Brain pericyte (primary cell): ENCODE measurements around the gene DYDC1.
"Not testable (repeated sequence)": the region's sequence is repeated elsewhere in the genome, so short reads cannot be mapped to it uniquely, and the experiment has no call there.

ENCODE experiments used
- DNase-seq: peaks from one replicate; pipeline ENCODE4 v3.0.0-alpha.2; 2012; ENCODE audit warnings: low read depth, low spot score

DYDC1 gene

GRCh38 chr10:80344276-80344675 lies 12.3 kb downstream of the DYDC1 start:
- no peak for DNase-seq

GRCh38 chr10:80333983-80334382 lies 22.6 kb downstream of the DYDC1 start:
- no peak for DNase-seq

GRCh38 chr10:80324891-80325364 lies 31.6 kb downstream of the DYDC1 start:
- DNase-seq: no peak

GRCh38 chr10:80324086-80324485 lies 32.5 kb downstream of the DYDC1 start:
- DNase-seq: no peak

- DNase-seq: no peak
These were observed 33.2 kb downstream of the DYDC1 start for GRCh38 chr10:80323311-80323710.

GRCh38 chr10:80322711-80323110 lies 33.8 kb downstream of the DYDC1 start:
- DNase-seq: no peak

GRCh38 chr10:80322158-80322557 lies 34.4 kb downstream of the DYDC1 start:
- no peak for DNase-seq

GRCh38 chr10:80321183-80321582 lies 35.4 kb downstream of the DYDC1 start:
- DNase-seq: no peak

GRCh38 chr10:80320377-80320776 lies 36.2 kb downstream of the DYDC1 start:
- DNase-seq: no peak

- DNase-seq: no peak
These were observed 36.7 kb downstream of the DYDC1 start for GRCh38 chr10:80319725-80320290.

GRCh38 chr10:80319318-80319717 lies 37.2 kb downstream of the DYDC1 start:
- DNase-seq: no peak

GRCh38 chr10:80318742-80319141 lies 37.8 kb downstream of the DYDC1 start:
- no peak for DNase-seq

GRCh38 chr10:80315391-80315790 lies 41.2 kb downstream of the DYDC1 start:
- DNase-seq: no peak

- DNase-seq: no peak
These were observed 43.0 kb downstream of the DYDC1 start for GRCh38 chr10:80313523-80313922.

GRCh38 chr10:80305989-80306388 lies 50.6 kb downstream of the DYDC1 start:
- DNase-seq: not testable (repeated sequence)

- no peak for DNase-seq
These were observed 59.6 kb downstream of the DYDC1 start for GRCh38 chr10:80296942-80297341.

GRCh38 chr10:80292607-80293239 lies 63.8 kb downstream of the DYDC1 start:
- DNase-seq: no peak

GRCh38 chr10:80290474-80291220 lies 65.9 kb downstream of the DYDC1 start:
- no peak for DNase-seq

GRCh38 chr10:80289451-80290287 lies 66.9 kb downstream of the DYDC1 start, which contains the start of gene MAT1A:
TSS of gene MAT1A (minus strand) at chr10:80289658. CDS start at chr10:80289423, 235 bp downstream.
- no peak for DNase-seq

GRCh38 chr10:80288849-80289248 lies 67.7 kb downstream of the DYDC1 start:
- no peak for DNase-seq
